DLD1 (cell line): ENCODE data around the gene CASR.

Experiments used
- in situ Hi-C: cut with HindIII; loops from 2 replicates; pipeline ENCODE4 v1.10.0; 2017; ENCODE audit warnings: low sequenced_read_pairs

CASR gene

DNA sequence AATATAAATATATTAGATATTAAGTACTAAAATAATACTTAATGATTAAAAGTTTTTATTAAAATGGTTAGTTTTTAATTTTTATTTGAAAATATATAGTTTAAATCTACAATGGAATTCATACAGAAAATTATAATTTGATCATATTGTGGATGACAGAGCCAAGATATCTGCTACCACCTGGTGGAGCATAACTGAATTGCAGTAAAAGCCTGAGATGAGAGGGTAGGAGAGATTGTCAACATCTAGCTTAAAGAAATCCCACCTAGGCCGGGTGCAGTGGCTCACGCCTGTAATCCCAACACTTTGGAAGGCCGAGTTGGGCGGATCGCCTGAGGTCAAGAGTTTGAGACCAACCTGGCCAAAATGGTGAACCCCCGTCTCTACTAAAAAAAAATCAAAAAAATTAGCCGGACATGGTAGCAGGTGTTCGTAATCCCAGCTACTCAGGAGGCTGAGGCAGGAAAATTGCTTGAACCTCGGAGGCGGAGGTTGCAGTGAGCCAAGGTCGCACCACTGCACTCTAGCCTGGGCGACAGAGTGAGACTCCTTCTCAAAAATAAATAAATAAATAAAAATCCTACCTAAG, 116.5 kb downstream of the CASR start:
- in situ Hi-C loops, result no loop called here

DNA sequence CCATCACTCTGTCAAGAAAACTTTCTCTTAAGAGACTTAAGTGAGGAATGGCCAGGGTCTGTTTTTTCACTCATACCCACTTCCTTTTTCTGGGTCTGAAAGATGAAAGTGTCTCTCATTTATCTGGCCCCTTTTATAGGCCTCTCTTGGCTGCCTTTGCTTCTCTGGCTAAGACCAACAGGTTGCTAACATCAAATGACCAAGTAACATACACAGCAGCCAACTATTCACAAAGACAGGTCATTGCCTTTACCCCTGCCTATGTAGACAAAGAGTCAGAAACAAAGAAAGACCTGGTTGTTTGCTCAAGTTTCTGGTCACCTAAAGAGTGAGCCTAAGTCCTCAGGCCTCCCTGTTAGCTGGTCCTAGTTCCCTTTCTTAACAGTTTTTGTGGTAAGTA, 117.6 kb downstream of the CASR start:
- in situ Hi-C loops, result no loop called here

DNA sequence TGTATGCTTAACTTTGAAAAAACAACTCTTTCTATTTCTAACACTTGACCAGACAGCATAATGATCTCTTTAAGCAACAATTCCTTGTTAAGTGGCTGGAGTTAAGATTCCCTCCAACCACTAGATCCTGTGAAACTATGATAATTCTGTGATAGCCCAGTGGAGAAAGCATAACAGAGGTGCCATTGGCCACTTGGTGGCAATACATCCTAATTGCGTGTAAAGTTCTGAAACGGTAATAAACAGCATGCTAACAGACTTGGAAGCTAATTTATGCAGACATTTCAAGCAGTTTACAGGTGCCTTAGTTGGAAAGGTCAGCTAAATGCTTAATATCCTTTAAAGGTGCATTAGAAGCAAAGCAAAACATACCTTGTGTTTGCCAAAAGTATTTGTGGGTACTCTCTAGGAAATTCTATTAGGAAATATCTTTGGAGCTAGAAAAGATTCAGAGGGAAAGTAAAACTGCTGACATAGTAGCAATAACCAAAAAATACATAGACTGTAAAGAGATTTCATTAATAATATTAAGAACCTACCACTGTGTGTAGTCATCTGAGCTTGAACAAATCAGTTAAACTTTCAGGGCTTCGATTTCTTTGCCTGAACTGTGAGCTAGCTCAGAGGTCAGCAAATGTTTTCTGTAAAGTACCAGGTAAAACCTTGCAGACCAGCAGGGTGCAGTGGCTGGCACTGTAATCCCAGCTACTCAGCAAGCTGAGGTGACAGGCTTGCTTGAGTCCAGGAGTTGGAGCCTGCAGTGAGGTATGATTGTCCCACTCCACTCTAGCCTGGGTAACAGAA, 122.6 kb downstream of the CASR start:
- in situ Hi-C loops, result no loop called here

DNA sequence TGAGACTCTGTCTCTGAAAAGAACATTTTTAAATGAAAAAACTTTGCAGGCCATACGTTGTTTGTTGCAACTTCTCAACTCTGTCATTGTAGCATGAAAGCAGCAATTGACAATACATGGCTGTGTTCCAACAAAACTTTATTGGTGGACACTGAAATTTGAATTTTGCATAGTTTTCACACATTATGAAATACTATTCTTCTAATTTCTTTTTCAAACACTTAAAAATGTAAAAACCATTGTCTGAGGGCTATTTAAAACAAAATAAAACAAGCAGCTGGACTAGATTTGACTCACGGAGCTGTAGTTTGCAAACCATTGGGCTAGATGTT, 123.1 kb downstream of the CASR start:
- in situ Hi-C loops, result no loop called here

DNA sequence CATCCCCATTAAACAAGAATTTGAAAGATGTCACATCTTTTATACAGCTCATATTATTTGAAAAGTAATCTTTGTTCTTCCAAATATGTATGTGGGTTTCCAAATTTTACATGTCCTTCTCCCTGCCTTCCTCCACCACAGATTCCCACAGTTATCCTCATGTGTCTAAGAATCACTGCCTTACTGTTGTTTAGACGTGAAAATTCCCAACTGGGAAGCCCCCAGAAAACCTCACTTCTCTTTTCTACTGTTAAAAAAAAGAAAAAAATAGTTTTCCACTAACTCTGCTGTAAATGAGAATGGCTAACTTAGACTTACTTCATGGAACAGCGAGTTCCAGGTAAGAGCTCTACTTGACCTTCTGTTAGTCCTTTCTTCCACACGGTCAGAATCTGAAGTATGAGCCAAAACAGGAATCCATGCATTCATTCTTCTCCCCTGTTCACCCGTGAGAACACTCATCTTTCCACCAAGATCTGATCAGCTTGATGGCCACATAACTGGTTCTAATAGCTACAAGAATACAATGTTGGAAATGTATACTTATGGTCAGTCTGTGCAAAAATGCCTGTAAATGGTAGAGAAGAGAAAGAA, 123.7 kb downstream of the CASR start:
- in situ Hi-C loops, result no loop called here

DNA sequence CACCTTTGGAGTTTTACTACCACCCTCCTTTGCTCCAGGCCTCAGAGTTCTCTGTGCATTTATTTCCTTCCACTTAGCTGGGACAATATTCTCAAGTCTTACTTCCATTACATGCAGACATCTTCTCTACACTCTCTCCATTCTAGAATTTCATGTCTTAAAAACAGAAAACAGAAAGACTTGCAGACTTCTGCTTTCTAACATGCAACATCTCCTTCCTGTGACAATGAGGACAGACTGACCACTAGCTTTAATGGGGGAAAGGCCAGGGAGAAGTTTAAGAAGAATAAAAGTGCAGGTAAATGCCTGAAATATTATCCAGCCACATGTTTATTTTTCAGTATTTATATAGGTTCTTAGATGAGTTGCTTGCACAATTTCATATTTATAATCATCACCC, 124.5 kb downstream of the CASR start:
- in situ Hi-C loops, result no loop called here

DNA sequence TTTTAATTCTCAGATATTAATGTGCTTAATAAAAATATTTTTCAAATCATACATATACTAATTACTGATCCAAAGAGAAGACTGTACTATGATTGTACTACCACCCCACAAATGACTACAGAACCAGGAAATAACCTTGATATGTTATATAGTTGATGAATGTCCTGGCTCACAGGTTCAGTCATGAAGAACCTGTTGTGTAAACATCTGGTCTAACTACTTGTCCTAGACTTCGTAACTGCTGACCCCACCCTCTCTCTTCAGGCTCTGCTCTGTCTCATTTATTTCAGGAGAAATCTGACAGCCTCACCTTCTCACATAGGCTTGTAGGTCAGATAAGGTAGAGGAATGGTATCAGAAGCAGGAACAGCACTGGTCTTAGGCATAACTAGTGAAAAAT, 126.9 kb downstream of the CASR start:
- in situ Hi-C loops, result no loop called here

DNA sequence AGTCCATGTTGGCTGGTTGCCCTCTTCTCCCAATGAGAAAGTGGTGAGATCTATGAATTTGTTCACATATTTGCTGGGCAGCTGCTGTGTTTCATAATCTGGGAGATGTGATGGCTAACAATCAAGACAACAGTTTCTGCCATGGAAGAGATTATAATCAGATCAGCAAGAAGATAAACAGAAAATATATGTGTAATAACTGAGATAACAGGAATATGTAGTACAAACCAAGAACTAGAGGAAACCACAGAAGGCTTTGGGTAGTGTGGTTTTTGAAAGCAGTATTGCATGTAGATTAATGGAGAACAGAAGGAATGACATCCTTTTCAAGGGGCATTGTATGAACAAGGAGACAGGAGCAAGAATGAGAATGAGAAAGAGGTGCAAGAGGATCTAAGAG, 129.4 kb downstream of the CASR start:
- in situ Hi-C loops, result no loop called here

DNA sequence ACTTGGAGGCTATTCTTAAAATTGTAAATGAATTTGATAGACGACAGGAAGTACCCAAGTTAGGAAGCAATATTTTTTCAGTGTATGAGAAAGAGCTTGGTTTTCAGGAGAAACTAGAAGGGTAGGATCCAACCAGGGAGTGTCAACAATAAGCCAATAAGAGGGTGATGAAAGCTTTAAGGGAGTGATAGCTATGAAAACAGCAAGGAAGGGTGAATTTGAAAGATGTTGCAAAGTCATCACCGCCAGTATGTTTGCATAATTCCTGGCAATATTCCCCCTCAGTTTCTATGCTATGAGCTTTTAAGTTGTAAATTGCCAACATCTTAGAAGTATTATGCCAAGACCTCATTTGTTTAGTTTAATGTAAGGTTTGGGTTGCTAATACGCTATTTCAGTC, 129.8 kb downstream of the CASR start:
- in situ Hi-C loops, result no loop called here

DNA sequence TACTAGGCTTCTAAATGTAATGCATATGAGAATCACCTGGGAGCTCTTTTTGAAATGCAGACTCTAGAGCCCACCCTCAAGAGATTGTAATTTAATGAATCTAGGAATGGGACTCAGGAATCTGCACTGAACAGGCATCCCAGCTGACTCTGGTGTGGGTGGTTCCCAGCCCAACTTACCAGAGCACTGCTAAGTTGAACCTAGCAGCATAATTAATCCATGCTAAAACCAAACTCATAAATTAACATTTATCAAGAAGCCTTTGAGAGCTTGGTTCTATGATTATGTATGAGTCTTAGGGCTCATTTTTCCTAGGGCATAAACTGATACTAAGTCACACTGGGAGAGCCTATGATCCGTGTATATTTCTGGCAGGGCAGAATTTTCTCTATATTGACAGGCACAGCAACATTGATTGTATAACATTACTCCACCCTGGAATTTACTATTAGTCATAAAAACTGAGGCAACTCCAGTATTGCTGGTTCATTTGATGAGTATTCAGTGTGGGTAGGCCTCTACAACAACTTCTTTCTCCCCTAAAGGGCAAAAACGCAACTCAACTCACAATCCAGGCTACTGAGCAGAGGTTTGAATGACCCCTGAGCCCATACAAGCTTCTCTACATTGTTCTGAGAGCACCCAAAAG, 130.9 kb downstream of the CASR start:
- in situ Hi-C loops, result no loop called here

DNA sequence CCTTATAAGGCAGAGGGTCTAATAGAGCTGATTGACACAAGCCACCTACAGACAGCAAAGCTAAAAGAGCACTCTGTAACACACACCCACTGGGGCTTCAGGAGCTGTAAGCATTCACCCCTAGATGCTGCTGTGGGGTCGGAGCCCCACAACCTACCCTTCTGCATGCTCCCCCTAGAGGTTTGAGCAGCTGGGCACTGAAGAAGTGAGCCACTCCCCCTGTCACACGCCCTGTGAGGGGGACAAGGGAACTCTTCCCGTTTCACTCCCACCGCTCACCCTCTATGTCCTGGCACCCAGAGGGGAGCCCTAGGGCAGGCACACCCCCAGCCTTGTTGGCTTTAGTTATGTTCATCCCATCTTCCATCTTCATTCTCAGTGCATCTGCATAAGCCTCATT, 132.2 kb downstream of the CASR start:
- in situ Hi-C loops, result no loop called here

DNA sequence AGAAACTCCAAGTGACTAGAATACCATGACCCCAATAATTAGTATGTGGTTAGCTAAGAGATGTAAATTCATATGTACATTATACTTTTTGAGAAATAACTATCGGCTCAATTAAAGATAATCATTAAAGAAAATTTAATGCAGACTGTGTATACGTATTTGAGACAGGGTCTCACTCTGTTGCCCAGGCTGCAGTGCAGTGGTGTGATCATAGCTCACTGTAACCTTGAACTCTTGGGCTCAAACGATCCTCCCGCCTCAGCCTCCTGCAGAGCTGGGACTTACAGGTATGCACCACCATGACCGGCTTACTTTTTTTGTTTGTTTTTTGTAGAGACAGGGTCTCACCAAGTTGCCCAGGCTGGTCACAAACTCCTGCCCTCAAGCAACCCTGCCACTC, 132.9 kb downstream of the CASR start:
- in situ Hi-C loops, result no loop called here

DNA sequence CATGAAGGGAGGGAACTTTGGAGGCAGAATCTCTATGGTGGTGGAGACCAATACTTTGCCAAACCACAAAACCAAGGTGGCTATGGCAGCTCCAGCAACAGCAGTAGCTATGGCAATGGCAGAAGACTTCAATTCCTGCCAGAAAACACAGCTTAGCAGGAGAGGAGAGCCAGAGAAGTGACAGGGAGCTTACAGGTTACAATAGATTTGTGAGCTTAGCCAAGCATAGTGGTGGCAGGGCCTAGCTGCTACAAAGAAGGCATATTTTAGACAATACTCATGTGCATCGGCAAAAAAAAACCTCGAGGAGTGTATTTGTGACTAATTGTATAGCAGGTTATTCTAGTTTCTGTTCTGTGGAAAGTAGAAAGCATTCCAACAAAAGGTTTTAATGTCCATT, 135.2 kb downstream of the CASR start:
- in situ Hi-C loops, result no loop called here

DNA sequence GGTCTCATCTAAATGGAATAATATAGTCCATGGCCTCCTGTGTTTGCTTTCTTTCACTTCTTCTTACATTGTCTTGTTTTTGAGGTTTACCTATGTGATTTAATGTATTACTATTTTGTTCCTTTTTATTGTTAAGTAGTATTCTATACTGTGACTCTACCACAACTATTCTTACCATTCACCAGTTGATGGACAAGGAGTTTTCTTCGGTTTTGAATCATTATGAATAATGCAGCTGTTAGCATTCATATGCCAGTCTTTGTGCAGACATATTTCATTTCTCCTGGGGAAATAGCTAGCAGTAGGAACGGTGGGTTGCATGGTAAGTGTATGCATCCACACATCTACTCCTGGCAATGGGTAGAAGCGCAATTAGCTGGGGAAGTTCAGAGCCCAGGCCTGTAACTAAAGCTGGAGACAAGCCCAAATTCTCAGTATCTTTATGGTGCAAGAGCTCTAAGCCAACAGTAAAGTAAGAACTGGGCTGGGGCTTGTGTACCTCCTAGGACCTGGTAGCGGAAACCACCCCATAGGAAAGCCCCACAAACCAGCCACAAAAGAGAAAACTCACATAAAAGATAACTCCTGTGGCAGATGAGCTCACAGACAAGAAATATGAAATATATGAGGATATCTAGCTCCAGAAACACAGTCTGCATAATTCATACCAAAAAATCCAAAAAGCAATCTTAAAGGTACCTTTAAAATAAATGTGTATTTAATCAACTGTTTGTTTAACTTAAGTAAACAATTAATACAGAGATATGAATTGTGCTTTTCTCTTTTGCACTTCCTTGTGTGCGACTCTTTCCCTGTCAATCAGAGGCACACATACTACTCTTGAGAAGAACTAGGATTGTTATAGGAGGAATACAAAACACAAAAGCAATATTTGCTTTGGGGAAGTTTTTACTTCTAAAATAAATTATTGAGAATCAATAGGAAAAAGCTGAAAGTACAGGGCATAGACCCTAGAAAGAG, 138.9 kb downstream of the CASR start:
- in situ Hi-C loops, result no loop called here

DNA sequence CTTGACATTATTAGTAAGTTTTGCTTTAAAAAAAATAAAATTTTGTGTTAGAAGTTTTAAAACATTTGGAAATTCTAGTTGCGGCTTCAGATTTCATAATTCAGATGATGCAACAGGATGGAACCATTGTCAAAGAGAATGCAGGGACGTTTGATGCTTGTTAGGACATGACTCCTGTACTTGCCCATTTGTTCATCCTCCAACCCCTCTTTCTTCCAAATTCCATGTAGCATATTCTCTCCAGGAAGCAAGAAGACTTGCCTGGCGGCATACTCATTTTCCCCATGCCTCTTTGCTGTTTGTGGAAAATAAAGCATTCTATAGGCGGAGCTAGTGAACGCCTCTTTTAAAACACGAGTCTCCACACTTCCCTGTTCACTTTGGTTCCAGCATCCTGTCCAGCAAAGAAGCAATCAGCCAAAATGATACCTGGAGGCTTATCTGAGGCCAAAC, 141.4 kb downstream of the CASR start, which contains the start of gene CSTA:
Gene CSTA, plus strand, starts transcription at position 378 of the 453 bp plus-strand sequence. Its CDS starts 45 bp downstream, at position 423.
- in situ Hi-C loops, result no loop called here

DNA sequence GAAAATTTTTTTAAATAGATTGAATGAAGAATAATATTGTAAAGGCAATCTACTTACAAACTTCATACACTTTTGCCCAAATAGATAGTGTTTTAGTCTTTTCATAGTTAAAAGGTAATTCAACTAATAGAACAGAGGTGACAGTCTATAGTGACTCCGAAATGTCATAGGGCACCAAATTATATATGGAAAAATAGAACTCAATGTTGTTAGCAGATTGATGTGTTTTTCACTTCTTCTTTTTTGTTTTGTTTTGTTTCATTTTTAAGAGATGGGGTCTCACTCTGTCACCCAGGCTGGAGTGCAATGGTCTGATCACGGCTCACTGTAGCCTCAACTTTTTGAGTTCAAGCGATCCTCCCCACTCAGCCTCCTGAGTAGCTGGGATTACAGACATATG, 142.3 kb downstream of the CASR start:
- in situ Hi-C loops, result no loop called here

DNA sequence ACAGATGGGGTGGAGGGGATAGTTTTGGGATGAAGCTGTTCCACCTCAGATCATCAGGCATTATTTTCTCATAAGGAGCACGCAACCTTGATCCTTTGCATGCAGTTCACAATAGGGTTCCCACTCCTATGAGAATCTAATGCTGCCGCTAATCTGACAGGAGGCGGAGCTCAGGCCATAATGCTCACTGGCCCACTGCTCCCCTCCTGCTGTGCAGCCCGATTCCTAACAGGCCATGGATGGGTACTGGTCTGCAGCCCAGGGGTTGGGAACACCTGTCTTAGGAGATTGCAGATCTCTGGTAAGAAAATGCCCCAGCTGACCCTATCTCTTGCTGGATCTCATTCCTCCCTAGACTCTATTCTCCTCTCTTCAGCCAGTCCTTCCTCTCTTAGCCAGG, 148.4 kb downstream of the CASR start:
- in situ Hi-C loops, result no loop called here

DNA sequence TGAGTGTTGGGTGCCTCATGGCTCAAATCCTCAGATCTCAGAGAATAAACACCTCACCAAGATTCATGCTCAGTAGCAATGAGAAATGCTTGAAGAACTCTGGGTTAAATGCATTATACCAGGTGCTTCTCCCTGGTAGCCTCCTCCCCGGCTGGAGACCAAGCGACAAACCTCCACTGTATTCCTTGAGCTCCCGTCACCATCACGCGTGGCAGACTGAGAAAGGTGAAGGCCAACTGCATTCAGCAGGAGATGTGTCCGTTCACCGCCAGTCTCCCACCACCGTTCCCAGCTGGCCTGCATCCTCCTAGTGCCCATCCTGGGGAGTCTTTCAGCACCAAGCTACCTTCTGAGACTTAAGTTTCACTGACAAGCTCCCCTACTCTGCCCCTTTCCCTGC, 149.1 kb downstream of the CASR start:
- in situ Hi-C loops, result no loop called here
